ENCODE measurements around the gene KMO. TPM values are rescaled to one million over a fixed set of nuclear protein-coding genes. Genes with fewer than 3 reads are reported as not detected.

KMO gene
- total and polyA plus RNA-seq, 8 donors, result 0.04 to 0.89 (median 0.23) TPM; not detected in 2

GRCh38 chr1:241603731-241604245, 71.6 kb downstream of the KMO start:
- DNase-seq (no peak), ATAC-seq (peak in 2 of 4 donors; percentile 81 to 87), FAIRE-seq (no peak)
- no peak overlapping the region for H3K4me3 ChIP-seq
- TF ChIP-seq CTCF (IDR thresholded peaks at IDR 0.05), result no peak
- intact Hi-C loops (cut with DNase I), result no loop called here
- no peaks in the 10 kb centered on the region for H3K36me3 ChIP-seq
- peak overlapping the region in 2 of 4 donors; percentile 35 to 58 for H3K27ac ChIP-seq
- no peaks in the 10 kb centered on the region for H3K4me1 ChIP-seq
- H3K27me3 ChIP-seq, result no peaks in the 10 kb centered on the region
- 68 to 78% methylated on average over 3 of the region's 3 CpGs for WGBS, 2 donors
- no peaks in the 10 kb centered on the region for H3K9me3 ChIP-seq

GRCh38 chr1:241605146-241605805, 73.1 kb downstream of the KMO start:
- peaks cover 0 to 3% (median 1%) of the 10 kb centered on the region in 3 donors for H3K4me1 ChIP-seq
- intact Hi-C loops (cut with DNase I), result no loop called here
- 62 to 71% methylated on average over 9 of the region's 9 CpGs for WGBS, 2 donors
- ATAC-seq (no peak), DNase-seq (no peak), FAIRE-seq (no peak)
- no peaks in the 10 kb centered on the region for H3K36me3 ChIP-seq
- H3K27ac ChIP-seq, result no peak overlapping the region
- no peak for TF ChIP-seq CTCF (IDR thresholded peaks at IDR 0.05)
- no peaks in the 10 kb centered on the region for H3K27me3 ChIP-seq
- H3K9me3 ChIP-seq, result no peaks in the 10 kb centered on the region
- H3K4me3 ChIP-seq, result no peak overlapping the region

GRCh38 chr1:241606544-241606943, 74.4 kb downstream of the KMO start:
- FAIRE-seq, result no peak
- no peaks in the 10 kb centered on the region for H3K36me3 ChIP-seq
- H3K4me3 ChIP-seq, result no peak overlapping the region
- ATAC-seq, result no peak
- no peak overlapping the region for H3K27ac ChIP-seq
- H3K27me3 ChIP-seq, result no peaks in the 10 kb centered on the region
- TF ChIP-seq CTCF (IDR thresholded peaks at IDR 0.05), result no peak
- H3K9me3 ChIP-seq, result no peaks in the 10 kb centered on the region
- 69 to 78% methylated on average over 5 of the region's 5 CpGs for WGBS, 2 donors
- DNase-seq, result no peak
- intact Hi-C loops (cut with DNase I), result no loop called here
- H3K4me1 ChIP-seq, result peaks cover 9 to 16% (median 9%) of the 10 kb centered on the region in 3 donors

GRCh38 chr1:241607497-241607896, 75.3 kb downstream of the KMO start:
- FAIRE-seq (no peak), ATAC-seq (no peak), DNase-seq (no peak)
- Histone ChIP-seq H3K4me3 (no peak overlapping the region), H3K9me3 (no peaks in the 10 kb centered on the region), H3K27me3 (no peaks in the 10 kb centered on the region), H3K36me3 (no peaks in the 10 kb centered on the region), H3K4me1 (peaks cover 9 to 23% (median 9%) of the 10 kb centered on the region in 3 donors), H3K27ac (no peak overlapping the region)
- intact Hi-C loops (cut with DNase I), result no loop called here
- TF ChIP-seq CTCF (IDR thresholded peaks at IDR 0.05), result no peak

- no peak for FAIRE-seq
- Histone ChIP-seq H3K9me3 (no peaks in the 10 kb centered on the region), H3K27me3 (no peaks in the 10 kb centered on the region), H3K36me3 (no peaks in the 10 kb centered on the region), H3K4me1 (peaks cover 9 to 23% (median 9%) of the 10 kb centered on the region in 3 donors), H3K4me3 (no peak overlapping the region), H3K27ac (no peak overlapping the region)
- TF ChIP-seq CTCF (IDR thresholded peaks at IDR 0.05), result no peak
- intact Hi-C loops (cut with DNase I), result no loop called here
- ATAC-seq, result no peak
- no peak for DNase-seq
- 30 to 43% methylated on average over 3 of the region's 3 CpGs for WGBS, 2 donors
Observed at GRCh38 chr1:241608379-241609033, 76.3 kb downstream of the KMO start.

Measured in pancreas (tissue), 10 donors.